ENCODE results near the gene VPS41.

- no peak for TF ChIP-seq POLR2A (IDR thresholded peaks at IDR 0.05; ENCODE audit: low read depth, low read length)
- TF ChIP-seq TAF1 (IDR thresholded peaks at IDR 0.05; ENCODE audit: borderline replicate concordance, low read depth, low read length), result no peak
- TF ChIP-seq POLR2AphosphoS5 (IDR thresholded peaks at IDR 0.05; ENCODE audit: low read depth, low read length), result no peak
Measured at GRCh38 chr7:38838725-38839385, 70.1 kb downstream of the VPS41 start.

Data from GM12892 (cell line).